Activated CD4-positive, alpha-beta T cell treated with anti-CD3 and anti-CD28 coated beads for 24 hours (primary cell): ENCODE measurements around the gene RRP1.
A peak's percentile ranks its signal among the peaks of the same experiment; 100 is the strongest.

Experiments used
- DNase-seq, 2 donors: peaks; one replicate each; pipeline ENCODE4 v3.0.0-alpha.2; 2020; ENCODE audit warnings: low read depth in 2 of 2

Gene RRP1

GRCh38 chr21:43801006-43801783, 11.8 kb downstream of the RRP1 start:
- no peak for DNase-seq

DNA sequence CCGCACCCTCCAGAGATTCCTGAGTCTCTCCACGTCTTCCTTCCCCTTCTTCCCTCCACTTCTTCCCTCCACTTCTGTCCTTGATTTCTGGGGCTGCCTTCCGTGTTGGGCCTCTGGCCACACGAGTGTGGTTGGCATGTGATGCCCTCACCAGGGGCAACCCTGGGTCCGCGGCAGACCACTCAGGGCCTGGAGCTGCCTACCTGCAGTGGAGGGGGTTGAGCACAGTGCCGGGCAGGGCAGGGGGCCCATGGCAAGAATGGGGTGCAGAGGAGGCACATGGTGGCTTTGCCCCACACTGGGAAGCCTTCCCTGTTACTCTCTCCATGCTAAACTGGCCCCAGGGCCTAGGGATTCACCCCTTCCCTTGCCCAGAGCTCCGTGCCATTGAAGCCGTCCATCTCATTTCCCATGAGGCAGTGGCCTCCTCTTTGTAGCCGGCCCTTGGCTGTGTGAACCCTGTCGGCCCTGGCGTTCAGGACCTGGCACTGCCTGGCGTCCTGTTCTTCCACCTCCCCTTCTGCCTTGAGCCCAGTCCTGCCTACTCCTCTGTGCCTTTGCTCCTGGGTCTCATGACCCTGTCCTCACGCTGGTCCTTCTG, 13.4 kb downstream of the RRP1 start:
- DNase-seq: no peak

GRCh38 chr21:43803558-43804300, 14.4 kb downstream of the RRP1 start:
- no peak for DNase-seq

- no peak for DNase-seq
Observed at GRCh38 chr21:43805275-43805800, 16.0 kb downstream of the RRP1 start.

DNA sequence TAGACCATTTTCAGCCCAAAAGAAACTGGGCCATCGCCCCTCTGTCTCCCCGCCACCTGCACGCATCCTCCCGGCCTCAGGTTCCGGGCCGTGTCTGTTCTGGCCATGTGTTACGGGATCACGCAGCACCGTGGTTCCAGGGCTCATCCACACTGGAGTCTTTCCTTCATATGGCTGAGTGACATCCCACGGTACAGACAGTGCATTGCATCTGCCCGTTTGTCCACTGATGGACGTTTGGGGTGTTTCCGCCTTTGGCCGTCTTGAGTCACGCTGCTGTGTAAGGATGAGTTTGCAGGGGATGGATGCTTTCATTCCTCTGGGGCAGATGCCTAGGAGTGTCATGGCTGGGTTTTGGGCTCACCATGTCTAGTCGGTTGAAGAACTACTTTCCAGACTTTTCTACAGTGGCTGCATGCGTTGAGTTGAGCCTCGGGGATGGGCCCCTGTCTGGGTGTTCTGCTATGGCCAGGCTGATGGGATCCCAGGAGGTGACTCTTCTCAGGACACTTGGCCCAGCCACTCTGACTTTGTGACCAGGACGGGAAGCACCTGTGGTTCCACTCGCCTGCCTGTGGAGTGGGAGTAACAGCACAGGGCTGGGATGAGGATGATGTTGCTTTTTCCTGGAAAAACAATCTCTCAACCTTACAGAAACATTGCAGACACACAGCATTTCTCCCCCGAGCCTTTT, 16.8 kb downstream of the RRP1 start:
- DNase-seq: no peak

- no peak for DNase-seq
Observed at GRCh38 chr21:43808367-43808766, 19.0 kb downstream of the RRP1 start.

DNA sequence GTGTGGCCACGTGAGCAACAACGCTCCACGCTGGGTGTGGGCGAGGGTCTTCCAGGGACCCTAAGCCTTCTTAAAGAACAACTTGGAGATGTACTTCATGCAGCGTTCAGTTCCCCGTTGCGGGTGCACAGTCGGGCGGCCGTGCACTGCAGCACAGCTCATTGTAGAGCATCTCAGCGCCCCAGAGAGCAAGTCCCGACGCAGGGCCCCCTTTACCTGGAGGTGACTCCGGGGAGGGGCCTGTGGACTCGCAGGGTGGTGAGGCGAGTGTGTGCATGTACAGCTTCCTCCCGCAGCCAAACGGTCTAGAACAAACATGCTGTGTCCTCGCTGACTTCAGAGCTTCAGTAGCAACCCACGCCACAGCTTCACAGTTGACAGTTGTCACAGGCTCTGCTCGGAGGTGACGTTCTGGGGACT, 19.5 kb downstream of the RRP1 start:
- DNase-seq: no peak

DNA sequence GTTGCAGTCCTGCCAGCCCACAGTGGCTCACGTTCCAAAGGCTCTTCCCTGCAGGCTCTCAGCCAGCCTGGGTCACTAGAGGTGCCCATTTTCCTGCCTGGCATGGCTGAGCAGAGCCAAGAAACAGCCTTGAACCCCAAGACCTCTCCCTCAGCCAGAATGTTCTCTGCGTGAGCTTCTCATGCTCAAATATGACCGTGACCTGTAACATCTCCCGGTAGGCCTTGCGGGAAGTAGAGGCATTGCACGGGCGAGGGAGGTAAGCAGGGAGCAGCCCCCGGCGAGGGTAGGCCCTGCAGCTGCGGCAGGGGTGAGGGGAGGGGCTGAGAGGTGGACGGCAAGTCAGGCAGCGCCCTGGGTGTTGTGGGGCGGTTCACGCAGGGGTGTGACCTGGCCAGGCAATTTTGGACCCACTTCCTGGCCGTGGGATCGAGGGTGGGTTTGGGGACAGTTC, 20.0 kb downstream of the RRP1 start:
- DNase-seq: no peak

- DNase-seq: no peak
Observed at GRCh38 chr21:43809853-43810504, 20.6 kb downstream of the RRP1 start.

DNA sequence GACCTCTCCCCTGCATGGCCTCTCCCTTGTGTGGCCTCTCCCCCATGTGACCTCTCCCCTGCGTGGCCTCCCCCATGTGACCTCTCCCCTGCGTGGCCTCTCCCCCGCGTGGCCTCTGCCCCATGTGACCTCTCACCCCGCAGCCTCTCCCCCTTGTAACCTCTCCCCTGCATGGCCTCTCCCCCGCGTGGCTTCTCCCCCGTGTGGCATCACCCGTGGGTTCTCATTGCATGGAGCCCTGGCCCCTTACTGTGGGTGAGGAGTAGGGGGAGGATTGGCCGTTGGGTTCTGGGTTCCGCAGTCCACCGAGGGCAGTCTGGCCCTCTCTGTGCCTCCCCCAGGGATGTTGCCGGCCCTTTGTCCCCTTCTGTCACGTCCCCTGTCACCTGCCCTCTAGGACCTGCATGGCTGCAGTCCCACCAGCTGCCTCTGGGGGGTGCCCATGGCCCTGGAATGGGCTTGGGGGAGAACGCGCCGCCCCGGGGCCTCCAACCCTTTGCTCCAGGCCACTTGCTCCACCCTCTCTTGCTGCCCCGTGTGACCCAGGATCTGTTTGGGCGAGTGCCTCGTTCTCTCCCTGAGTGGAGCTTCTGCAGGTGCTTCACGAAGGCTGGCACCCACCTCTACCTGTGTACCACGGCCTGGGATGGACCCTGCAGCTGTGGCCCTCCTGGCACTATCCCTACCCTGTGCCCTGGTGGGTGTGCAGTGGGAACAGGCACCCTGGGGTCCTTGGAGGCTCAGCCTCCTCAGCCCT, 21.3 kb downstream of the RRP1 start:
- peak; percentile 85 to 95 for DNase-seq

DNA sequence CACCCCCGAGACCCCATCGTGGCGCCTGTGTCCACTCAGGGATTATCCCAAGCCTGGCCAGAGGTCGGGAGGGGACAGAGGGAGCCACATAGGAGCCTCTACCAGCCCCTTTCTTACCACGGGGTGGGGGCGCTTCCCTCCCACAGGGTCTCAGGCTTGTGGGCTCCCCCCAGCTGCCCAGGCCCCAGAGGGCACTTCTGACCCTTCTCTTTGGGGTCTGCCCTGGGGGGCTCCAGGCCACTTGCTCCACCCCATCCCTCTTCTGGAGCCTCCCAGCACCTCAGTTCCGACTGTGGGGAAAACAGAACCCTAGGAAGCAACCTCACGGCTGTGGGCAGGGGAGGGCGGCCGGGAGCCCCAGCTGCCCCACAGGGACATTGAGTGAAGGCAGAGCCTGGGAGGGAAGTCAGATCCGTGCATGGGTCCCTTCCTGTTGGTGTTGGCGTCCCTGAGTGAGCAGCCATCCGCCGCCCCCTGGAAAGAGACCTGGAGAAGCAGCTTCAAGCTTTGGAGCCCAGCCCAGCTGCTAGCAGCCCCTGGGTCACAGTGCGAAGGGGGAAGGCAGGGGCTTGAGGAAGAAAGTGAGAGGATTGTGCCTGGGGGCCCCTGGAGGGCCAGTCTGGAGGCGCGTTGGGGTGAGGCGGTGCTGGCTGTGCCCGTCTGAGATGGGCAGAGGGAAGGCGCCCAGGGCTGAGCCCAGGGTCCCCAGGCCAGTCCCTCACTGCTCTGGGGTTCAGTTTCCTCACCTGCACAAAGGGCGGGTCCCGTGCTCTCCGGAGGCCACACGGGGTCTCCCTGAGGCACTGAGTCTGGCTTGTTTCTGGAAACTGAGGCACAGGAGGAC, 22.1 kb downstream of the RRP1 start:
- no peak for DNase-seq

GRCh38 chr21:43812139-43812821, 22.9 kb downstream of the RRP1 start:
- DNase-seq: no peak

DNA sequence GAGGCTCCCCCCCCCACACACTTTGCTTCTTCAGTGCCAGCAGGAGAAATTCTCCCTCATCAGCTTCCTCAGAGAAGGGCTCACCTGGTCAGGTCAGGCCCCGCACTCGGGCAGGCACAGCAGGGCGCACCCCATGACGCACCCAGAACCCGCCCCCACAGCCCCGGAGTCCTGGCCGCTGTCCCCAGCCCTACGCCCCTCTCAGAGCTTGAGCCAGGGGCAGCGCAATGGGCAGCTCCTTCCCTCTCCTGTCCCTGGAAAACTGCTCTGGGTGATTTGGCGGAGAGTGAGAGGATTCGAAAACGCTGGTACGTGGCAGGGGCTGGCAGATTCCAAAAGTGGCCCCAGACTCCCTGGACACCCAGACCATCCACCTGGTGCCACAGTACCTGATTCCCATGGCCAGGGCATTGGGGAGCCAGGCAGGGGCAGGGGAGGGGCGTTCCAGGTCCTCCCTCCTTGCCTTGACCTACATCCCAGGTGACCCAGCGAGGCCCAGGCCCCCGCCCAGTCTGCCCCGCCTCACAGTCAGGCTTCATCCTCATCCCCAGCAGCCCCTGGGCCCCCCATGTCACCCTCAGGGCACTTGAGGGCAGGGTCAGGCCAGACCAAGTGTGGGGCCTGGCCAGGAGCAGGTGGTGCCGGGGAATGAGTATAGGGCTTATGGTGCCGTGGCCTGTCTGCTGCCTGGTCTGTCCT, 23.7 kb downstream of the RRP1 start:
- DNase-seq: no peak

DNA sequence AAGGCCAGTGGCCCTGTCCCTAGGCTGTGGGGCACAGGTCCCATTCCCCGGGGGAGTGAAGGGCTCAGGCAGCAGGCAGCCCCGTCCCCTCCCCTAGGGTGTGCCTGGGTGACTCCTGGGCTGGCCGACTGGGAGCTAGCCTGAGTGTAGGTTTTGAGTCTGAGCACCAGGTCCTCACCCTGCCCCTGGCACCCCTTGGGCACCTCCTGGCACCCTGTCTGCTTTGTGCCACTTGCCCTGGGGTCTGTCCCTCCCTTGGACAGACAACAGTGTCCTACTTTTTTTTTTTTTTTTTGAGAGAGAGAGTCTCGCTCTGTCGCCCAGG, 24.2 kb downstream of the RRP1 start:
- DNase-seq: no peak

DNA sequence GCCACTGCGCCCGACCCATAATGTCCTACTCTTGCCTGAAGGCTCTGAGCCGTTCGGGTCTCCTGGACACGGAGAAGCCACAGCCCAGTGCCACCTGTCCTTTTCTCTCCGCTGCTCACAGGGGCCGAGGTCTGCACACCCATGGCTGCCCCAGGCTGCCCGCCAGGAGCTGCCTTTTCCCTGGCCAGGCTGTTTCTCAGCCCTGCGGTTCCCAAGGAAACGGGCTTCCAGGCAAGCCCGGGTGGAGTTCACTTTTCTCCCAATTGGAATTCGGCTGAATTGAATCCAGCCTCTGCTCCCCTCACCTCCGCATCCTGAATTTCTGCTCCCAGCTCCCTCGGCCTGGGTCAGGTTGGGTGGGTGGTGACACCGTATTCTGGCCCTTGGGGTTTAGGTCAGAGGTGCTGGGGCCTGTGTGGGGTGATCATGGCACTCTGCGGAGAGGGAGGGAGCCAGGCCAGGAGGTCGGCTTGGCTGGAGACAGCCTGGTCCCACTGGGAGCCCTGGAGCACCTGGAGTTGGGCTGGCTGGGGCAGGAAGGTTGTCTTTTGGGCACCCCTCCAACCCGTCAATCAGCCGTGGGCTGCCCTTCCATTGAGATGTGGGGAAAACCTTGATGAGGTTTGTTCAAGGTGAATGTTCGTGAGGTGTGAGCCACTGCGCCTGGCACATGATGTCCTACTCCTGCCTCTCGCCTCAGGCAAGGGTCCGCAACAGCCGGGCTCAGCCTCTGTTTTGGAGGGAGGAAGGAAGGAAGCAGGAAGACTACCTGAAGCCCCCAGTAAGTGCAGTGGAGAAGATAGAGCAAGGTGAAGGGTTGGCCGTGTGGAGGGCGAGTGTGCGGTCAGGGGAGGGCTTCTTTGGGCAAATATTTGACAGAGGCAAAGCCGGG, 25.1 kb downstream of the RRP1 start:
- no peak for DNase-seq

DNA sequence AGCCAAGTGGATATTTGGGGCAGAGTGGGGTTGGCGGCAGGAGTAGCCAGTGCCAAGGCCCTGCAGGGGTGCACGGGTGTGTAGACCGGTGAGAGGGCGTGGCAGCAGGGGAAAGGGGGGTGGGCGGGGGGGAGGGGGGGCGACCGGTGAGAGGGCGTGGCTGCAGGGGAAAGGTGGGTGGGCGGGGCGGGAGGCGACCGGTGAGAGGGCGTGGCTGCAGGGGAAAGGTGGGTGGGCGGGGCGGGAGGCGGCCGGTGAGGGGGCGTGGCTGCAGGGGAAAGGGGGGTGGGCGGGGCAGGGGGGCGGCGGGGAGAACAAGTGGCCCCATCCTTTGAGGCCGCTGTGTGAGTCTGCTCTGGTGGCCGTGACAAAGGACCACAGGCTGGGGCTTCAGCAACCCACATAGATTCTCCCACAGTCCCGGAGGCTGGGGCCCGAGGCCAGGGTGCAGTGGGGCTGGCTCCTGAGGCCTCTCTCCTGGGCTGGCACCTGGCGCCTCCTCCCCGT, 25.8 kb downstream of the RRP1 start:
- DNase-seq: no peak

- no peak for DNase-seq
Observed at GRCh38 chr21:43815991-43816390, 26.6 kb downstream of the RRP1 start.
